ENCODE data around the gene TRIM13. TPM values are rescaled to one million over a fixed set of nuclear protein-coding genes. Genes with fewer than 3 reads are reported as not detected.
A peak's percentile ranks its signal among the peaks of the same experiment; 100 is the strongest.

The TRIM13 gene
- total and polyA plus RNA-seq, 2 of the 8 experiments (the other 6 are each of a cell fraction or from before 2014, with no cell fraction given): 21.2 to 31.5 TPM

DNA sequence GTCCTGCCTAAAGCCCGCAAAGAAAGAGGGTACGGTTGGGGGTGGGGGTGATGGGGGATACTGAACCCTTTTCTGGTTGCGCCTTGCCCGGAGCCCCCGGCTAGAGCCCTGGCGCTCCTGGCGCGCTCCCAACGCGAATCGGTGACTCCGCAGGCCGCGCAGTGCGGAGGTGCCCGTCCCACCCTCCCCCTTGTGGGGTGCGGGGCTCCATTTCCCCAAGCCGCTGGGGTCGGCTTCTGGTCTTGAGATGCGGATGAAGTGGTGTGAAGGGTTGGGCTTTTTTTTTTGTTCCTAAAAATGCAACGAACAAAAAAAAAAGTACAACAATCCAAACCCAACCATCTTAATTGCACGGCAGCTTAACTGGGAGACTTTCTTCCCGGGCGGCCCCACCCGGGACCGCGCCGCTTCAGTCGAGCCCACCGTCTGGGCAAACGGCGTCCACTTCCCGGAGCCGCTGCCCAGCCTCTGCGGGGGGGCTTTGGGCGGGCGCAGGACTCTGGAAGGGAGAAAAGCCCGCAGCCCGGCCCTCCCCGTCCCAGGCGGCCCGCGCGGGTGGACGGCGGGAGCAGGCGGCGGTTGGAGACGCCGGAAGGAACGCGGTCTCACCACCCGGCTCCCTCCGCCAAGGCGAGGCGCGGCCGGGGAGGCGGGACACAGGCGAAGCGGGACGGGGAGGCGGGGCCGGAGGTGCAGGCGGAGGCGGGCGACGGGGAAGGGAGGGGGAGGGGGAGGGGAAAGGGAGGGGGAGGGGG is 504 bp upstream of the TRIM13 start (continued):
- 0 out of 2 replicates have a peak, but pooled peaks have one; percentile 5 for TF ChIP-seq YY1 (IDR thresholded peaks at IDR 0.05; ENCODE audit: low read depth, low read length)
- no peak for TF ChIP-seq NRF1 (IDR thresholded peaks at IDR 0.05; ENCODE audit: low read depth, low read length)
- TF ChIP-seq, protein P1, sequence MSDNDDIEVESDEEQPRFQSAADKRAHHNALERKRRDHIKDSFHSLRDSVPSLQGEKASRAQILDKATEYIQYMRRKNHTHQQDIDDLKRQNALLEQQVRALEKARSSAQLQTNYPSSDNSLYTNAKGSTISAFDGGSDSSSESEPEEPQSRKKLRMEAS (IDR thresholded peaks at IDR 0.05): peak; percentile 71; the same call in 1 of the 2 replicates
- TF ChIP-seq SAP30 (IDR thresholded peaks at IDR 0.05; ENCODE audit: insufficient read depth, insufficient replicate concordance, low read length): no peak
- peak; percentile 54 for TF ChIP-seq CTBP2 (IDR thresholded peaks at IDR 0.05; ENCODE audit: borderline replicate concordance, insufficient read depth, insufficient read length, low read length)
- TF ChIP-seq PHF8 (conservative IDR thresholded peaks at IDR 0.05; ENCODE audit: low read depth, low read length): peak; percentile 39; the same call in 1 of the 2 replicates
- peak; percentile 50 for TF ChIP-seq TAF1 (IDR thresholded peaks at IDR 0.05; ENCODE audit: low read depth, low read length)
- peak; percentile 75 for TF ChIP-seq ASH2L (IDR thresholded peaks at IDR 0.05; ENCODE audit: low read length)
- peak; percentile 31 for TF ChIP-seq RBBP5 (IDR thresholded peaks at IDR 0.05; ENCODE audit: borderline replicate concordance, low read depth, low read length)
- no peak for TF ChIP-seq JUN (IDR thresholded peaks at IDR 0.05; ENCODE audit: low read depth, low read length)
- TF ChIP-seq E2F6 (IDR thresholded peaks at IDR 0.05): peak; percentile 70
- TF ChIP-seq CHD2 (IDR thresholded peaks at IDR 0.05; ENCODE audit: low read length): peak; percentile 63; the same call in 1 of the 2 replicates
